GM04504 (cell line): ENCODE measurements around the gene ADGRG6.

ENCODE experiments used
- DNase-seq: peaks from one replicate; pipeline ENCODE4 v3.0.0-alpha.2; 2012; ENCODE audit warnings: low read depth

The ADGRG6 gene

GRCh38 chr6:142291512-142291911 is 10.3 kb upstream of the ADGRG6 start:
- no peak for DNase-seq

- no peak for DNase-seq
Measured at GRCh38 chr6:142292166-142292924, 9.5 kb upstream of the ADGRG6 start.

- no peak for DNase-seq
Measured at GRCh38 chr6:142293121-142293520, 8.7 kb upstream of the ADGRG6 start.

- no peak for DNase-seq
Measured at GRCh38 chr6:142294679-142295078, 7.1 kb upstream of the ADGRG6 start.

- DNase-seq, result no peak
Measured at GRCh38 chr6:142296975-142297604, 4.7 kb upstream of the ADGRG6 start.

- no peak for DNase-seq
Measured at GRCh38 chr6:142297605-142297995, 4.2 kb upstream of the ADGRG6 start.

- no peak for DNase-seq
Measured at GRCh38 chr6:142297996-142298753, 3.6 kb upstream of the ADGRG6 start.

- DNase-seq, result no peak
Measured at GRCh38 chr6:142300302-142300701, 1.5 kb upstream of the ADGRG6 start.

- peak; percentile 35 for DNase-seq
Measured at GRCh38 chr6:142300758-142301650, 803 bp upstream of the ADGRG6 start.

- no peak for DNase-seq
Measured at GRCh38 chr6:142302421-142303175, 791 bp downstream of the ADGRG6 start.

GRCh38 chr6:142303176-142303533 is 1.3 kb downstream of the ADGRG6 start:
- no peak for DNase-seq

- no peak for DNase-seq
Measured at GRCh38 chr6:142304241-142304640, 2.4 kb downstream of the ADGRG6 start.

- no peak for DNase-seq
Measured at GRCh38 chr6:142306736-142307135, 4.9 kb downstream of the ADGRG6 start.

GRCh38 chr6:142307963-142308748 is 6.3 kb downstream of the ADGRG6 start:
- DNase-seq, result no peak

GRCh38 chr6:142309426-142309825 is 7.6 kb downstream of the ADGRG6 start:
- no peak for DNase-seq

GRCh38 chr6:142313284-142313683 is 11.5 kb downstream of the ADGRG6 start:
- DNase-seq, result peak; percentile 74

GRCh38 chr6:142316791-142317368 is 15.1 kb downstream of the ADGRG6 start:
- DNase-seq, result no peak

GRCh38 chr6:142318714-142319113 is 16.9 kb downstream of the ADGRG6 start:
- no peak for DNase-seq

GRCh38 chr6:142320366-142320765 is 18.6 kb downstream of the ADGRG6 start:
- no peak for DNase-seq

GRCh38 chr6:142321451-142321850 is 19.6 kb downstream of the ADGRG6 start:
- no peak for DNase-seq
